Measurements from ENCODE around the gene MYADM. TPM values are rescaled to one million over a fixed set of nuclear protein-coding genes. Genes with fewer than 3 reads are reported as not detected.
"Not testable (repeated sequence)": the region's sequence is repeated elsewhere in the genome, so short reads cannot be mapped to it uniquely, and the experiment has no call there.

MYADM gene
- total RNA-seq, 1 donor from 2014 or later, result 270 TPM

DNA sequence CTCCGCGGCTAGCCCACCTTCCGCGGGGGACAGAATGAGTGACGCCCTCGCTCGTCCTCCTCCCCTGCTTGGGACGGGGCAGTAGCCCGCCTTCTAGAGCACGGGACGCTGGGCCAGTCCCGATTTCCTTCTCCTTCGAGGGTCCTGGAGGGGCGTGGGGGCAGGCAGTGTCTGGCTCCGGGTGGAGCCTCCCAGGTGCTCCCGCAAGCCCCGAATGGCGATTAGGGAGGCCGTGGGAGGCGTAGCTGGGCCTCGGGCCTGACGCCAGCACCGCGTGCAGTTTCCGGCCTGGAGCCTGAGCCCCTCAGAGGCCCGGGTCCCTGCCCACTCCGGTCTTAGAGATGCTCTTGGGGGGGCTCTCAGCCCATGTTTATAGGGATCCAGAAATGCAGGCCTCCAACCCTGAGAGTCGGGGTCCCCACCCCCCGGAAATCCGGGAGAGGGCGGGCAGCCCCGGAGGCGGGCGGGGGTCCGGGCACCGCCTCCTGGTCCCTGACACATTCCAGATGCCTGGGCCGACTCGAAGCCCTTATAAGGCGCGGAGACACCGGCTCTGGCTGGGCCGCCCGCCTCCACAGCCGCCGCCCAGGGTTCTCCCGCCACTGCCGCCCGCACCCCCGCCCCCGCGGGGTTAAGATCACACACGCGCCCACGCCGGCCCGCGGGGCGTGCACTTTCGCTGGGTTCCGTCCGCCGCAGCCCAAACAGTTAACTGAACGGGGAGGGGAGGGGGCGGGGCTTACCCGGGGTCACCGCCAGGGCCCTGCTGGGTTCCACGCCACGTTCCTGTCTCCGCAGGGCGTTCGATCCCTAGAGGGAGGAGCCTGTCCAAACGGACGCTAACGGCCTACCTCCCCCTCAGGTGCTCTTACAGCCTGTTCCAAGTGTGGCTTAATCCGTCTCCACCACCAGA lies 1.5 kb downstream of the MYADM start:
- DNase-seq (ENCODE audit: low spot score), result peak; percentile 97

DNA sequence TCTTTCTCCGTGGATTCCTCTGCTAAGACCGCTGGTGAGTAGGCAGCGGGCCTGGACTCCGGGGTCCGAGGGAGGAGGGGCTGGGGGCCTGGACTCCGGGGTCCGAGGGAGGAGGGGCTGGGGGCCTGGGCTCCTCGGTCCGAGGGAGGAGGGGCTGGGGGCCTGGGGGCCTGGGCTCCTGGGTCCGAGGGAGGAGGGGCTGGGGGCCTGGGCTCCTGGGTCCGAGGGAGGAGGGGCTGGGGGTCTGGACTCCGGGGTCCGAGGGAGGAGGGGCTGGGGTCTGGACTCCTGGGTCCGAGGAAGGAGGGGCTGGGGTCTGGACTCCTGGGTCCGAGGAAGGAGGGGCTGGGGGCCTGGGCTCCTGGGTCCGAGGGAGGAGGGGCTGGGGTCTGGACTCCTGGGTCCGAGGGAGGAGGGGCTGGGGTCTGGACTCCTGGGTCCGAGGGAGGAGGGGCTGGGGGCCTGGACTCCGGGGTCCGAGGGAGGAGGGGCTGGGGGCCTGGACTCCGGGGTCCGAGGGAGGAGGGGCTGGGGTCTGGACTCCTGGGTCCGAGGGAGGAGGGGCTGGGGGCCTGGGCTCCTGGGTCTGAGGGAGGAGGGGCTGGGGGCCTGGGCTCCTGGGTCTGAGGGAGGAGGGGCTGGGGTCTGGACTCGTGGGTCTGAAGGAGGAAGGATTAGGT lies 2.3 kb downstream of the MYADM start:
- not testable (repeated sequence) for DNase-seq (ENCODE audit: low spot score)

DNA sequence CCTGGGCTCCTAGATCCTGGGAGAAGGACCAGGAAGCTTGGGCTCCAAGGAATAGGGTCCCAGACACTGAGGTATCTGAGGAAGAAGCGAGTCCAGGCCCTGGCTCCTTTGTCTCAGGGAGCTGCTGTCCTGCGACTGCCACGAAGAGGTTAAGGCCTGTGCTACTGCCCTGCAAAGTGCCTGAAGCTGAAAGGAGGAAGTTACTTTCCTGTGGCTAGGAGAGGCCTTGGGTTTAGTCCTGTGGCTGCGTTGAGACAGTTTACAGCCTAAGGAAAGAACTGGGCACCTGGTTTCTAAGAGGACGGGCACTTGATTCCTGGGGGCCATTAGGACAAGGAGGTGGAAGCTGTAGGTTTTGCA lies 2.8 kb downstream of the MYADM start:
- DNase-seq (ENCODE audit: low spot score), result no peak

- no peak for DNase-seq (ENCODE audit: low spot score)
Observed at GRCh38 chr19:53871454-53871853, 3.8 kb downstream of the MYADM start.

DNA sequence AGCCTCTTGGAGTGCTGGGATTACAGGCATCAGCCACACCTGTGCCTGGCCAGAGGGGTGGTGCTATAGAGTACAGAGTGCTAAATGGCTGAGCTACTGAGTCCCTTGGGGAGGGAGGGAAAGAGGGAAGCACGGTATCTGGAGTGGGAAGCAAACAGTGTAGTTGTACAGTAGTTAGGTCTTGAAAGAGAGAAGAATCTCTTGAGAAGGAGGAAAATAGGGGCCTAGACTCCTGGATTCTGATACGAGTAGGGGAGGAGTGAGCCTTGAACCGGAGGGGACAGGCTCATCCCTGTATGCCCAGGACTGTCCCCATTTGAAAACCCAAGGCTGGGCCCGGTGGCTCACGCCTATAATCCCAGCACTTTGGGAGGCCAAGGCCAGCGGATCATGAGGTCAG lies 5.1 kb downstream of the MYADM start:
- DNase-seq (ENCODE audit: low spot score), result no peak

GRCh38 chr19:53873773-53874605 lies 6.3 kb downstream of the MYADM start:
- no peak for DNase-seq (ENCODE audit: low spot score)

- no peak for DNase-seq (ENCODE audit: low spot score)
Observed at GRCh38 chr19:53874606-53874990, 6.9 kb downstream of the MYADM start.

DNA sequence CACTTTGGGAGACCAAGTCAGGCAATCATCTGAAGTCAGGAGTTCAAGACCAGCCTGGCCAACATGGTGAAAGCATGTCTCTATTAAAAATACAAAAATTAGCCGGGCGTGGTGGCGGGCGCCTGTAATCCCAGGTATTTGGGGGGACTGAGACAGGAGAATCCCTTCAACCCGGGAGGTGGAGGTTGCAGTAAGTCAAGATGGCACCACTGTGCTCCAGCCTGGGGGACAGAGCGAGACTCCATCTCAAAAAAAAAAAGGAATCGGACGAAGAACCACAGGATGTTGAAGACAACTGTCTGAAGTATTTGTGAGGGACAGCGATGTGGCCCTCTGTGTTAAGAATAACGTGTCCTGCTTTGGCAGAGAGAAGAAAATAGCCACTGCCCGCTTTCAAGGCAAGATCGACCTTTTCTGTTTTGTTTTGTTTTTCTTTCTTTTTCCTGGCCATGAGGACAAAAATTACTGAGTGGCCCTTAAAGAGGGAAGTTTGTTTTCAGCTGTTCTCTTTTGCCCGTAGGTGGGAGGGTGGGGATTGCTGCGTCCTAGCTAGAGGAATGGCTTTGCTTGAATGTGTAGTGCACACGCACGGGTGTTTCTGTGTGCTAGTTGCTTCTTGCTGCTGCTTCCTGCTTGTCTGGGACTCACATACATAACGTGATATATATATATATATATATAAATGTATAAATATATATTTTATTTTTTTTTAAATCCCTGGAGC lies 8.1 kb downstream of the MYADM start:
- DNase-seq (ENCODE audit: low spot score), result no peak

DNA sequence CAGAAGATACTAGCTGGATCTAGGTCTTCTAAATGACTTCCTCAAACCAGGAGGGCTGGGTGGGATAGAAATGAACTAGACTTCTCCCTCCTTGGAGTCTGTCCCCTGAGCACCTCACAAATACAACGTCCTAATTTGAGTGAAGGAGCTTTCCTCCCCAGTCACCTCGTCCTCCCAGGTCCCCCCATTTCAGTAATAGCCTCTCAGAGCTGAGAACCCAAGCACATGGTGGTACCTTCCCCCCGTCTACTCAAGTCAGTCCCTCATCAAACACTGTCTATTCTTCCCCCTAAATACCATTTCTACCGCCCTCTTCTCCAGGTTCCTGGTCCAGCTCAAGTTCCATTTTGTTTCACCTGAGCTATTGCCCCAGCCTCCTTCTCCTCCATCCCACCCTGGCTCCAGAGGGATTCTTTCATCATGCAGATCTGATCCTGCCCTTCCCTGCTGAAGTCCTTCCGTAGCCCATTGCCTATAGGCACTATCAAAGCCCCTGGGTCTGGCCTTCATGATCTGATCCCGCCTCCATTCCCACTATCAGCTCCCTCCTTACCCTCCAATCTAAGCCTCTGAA lies 9.1 kb downstream of the MYADM start:
- no peak for DNase-seq (ENCODE audit: low spot score)

DNA sequence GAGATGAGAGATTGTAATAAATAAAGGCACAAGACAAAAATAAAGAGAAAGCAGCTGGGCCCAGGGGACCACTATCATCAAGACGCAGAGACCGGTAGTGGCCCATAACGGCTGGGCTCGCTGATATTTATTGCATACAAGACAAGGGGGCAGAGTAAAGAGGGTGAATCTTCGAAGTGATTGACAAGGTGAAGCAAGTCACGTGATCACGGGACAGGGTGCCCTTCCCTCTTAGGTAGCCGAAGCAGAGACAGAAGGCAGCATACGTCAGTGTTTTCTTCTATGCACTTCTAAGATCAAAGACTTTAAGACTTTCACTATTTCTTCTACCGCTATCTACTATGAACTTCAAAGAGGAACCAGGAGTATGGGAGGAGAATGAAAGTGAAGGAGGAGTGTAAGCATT lies 9.7 kb downstream of the MYADM start:
- no peak for DNase-seq (ENCODE audit: low spot score)

DNA sequence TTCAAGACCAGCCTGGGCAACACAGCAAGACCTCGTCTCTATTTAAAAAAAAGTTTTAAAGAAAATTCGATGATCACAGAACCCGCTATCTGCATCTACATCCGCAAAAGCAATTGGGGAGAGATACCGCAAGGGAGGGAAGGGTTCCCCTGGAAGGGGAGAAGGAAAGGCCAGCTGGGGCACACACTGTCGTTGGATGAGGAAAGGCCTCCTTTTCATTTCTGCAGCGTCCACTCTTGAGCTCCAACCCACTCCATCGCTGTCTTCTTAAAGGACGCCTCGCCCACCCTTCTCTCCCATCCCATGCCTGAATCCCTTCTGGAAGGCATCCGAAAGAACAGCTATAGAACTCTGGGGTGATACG lies 11.1 kb downstream of the MYADM start:
- no peak for DNase-seq (ENCODE audit: low spot score)

DNA sequence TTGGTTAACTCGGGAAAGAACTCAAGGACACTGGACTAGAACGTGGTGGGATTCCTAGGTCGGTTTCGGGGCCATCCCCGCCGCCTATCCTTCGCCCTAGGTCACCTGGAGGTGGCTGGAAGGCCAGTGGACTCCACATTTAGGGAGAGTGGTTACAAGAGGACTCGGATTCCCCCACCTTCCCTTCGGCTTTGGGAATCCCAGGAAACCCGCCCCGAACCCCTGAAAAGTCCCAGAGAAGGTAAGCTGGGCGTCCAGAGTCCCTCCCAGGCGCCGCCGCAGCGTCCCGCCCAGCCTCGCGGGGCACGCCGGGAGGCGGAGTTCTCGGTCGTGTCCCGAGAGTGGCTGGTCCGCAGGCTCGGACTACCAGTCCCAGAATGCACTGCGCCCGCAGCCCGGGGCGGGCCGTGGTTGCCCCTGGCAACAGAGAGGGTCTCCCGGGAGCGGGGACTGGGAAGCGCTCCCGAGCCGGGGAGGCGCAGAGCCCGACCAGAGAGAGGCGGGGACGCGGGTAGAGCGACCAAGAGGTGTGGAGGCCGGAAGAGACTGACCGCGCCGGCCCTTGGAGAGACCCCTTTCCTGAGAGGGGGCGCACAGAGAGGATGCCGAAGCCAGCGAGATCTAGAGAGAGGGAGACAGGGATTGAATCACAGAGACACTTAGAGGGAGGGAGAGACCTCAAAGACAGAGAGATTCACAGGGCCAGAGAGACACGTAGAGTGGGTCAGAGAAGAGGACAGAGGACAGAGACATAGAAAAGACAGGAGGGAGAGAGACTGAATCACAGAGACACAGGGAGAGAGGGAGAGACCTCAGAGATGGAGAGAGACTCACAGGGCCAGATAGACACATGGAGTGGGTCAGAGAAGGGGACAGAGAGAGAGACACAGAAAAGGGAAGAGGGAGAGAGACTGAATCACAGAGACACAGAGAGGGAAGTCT lies 11.7 kb downstream of the MYADM start:
- peak; percentile 99 for DNase-seq (ENCODE audit: low spot score)

GRCh38 chr19:53880711-53881481 lies 13.2 kb downstream of the MYADM start:
- no peak for DNase-seq (ENCODE audit: low spot score)

DNA sequence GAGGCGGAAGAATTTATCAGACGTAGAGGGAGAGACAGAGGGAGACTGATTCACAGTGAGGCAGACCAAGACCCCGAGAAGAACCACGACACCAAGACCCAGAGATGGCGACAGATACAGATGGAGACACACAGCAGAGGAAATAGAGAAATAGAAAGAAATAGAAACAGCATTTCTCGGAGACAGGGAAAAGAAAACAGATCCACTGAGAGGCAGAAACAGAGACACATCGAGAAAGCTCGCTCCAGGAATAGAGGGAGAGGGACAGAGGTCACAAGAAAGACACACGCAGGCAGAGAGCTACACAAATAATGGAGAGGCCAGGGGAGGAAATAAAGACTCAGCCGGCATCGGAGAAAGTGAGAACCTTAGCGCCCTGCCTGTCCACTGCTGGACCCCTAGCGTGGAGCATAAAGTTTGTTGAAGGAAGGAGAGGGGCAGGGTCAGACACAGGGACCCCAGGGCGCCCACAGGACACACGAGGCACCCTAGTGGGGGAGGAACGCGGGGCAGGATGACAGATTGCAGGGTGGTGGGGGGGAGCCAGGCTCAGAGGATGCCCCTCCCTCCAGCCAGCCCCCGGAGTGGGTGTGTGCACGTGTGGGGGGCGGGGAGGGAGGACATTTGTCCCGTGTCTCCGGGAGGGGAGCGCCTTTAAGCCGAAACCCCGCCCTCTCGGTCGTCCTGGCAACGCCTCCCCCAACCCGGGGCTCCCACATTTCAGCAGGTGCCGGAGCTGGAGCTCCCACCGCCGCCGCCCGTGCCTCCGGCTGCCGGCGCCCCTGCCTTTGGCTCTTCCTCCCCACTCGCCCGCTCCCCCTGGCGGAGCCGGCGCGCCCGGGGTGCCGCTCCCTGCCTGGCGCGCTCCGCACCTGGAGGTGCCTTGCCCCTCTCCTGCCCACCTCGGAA lies 14.1 kb downstream of the MYADM start, which contains the start of gene PRKCG:
PRKCG (plus strand) TSS at position 716 of the 909 bp plus-strand sequence. CDS start 298 bp downstream, outside the sequence.
- no peak for DNase-seq (ENCODE audit: low spot score)

GRCh38 chr19:53882391-53883050 lies 14.8 kb downstream of the MYADM start:
- DNase-seq (ENCODE audit: low spot score), result no peak

- DNase-seq (ENCODE audit: low spot score), result no peak
Observed at GRCh38 chr19:53883231-53883661, 15.6 kb downstream of the MYADM start.

- DNase-seq (ENCODE audit: low spot score), result no peak
Observed at GRCh38 chr19:53883741-53884140, 16.1 kb downstream of the MYADM start.

All from mesenteric fat pad (tissue), 1 donor.